ENCODE measurements around the gene CDKN1B. TPM values are rescaled to one million over a fixed set of nuclear protein-coding genes. Genes with fewer than 3 reads are reported as not detected.
"Not testable (repeated sequence)": the region's sequence is repeated elsewhere in the genome, so short reads cannot be mapped to it uniquely, and the experiment has no call there.

The CDKN1B gene
- polyA plus RNA-seq, 1 donor: 52.6 TPM

- peak; percentile 97 for DNase-seq
Measured at GRCh38 chr12:12725086-12725955, 8.2 kb downstream of the CDKN1B start.

- DNase-seq: no peak
Measured at GRCh38 chr12:12725956-12726554, 8.9 kb downstream of the CDKN1B start.

- no peak for DNase-seq
Measured at GRCh38 chr12:12726555-12727093, 9.5 kb downstream of the CDKN1B start.

GRCh38 chr12:12731178-12731577 lies 14.0 kb downstream of the CDKN1B start:
- no peak for DNase-seq

GRCh38 chr12:12731785-12732184 lies 14.6 kb downstream of the CDKN1B start:
- DNase-seq: no peak

GRCh38 chr12:12733118-12733517 lies 15.9 kb downstream of the CDKN1B start:
- no peak for DNase-seq

GRCh38 chr12:12734054-12734453 lies 16.9 kb downstream of the CDKN1B start:
- no peak for DNase-seq

GRCh38 chr12:12734561-12735071 lies 17.4 kb downstream of the CDKN1B start:
- DNase-seq: no peak

GRCh38 chr12:12735301-12735700 lies 18.1 kb downstream of the CDKN1B start:
- no peak for DNase-seq

- no peak for DNase-seq
Measured at GRCh38 chr12:12736759-12737676, 19.9 kb downstream of the CDKN1B start.

GRCh38 chr12:12738152-12738551 lies 21.0 kb downstream of the CDKN1B start:
- not testable (repeated sequence) for DNase-seq

GRCh38 chr12:12741660-12742059 lies 24.5 kb downstream of the CDKN1B start:
- DNase-seq: no peak

- no peak for DNase-seq
Measured at GRCh38 chr12:12744546-12745305, 27.6 kb downstream of the CDKN1B start.

- DNase-seq: no peak
Measured at GRCh38 chr12:12745576-12746211, 28.5 kb downstream of the CDKN1B start.

- DNase-seq: no peak
Measured at GRCh38 chr12:12747278-12747677, 30.1 kb downstream of the CDKN1B start.

GRCh38 chr12:12748044-12748443 lies 30.9 kb downstream of the CDKN1B start:
- no peak for DNase-seq

- DNase-seq: no peak
Measured at GRCh38 chr12:12749433-12749832, 32.3 kb downstream of the CDKN1B start.

GRCh38 chr12:12755923-12756322 lies 38.8 kb downstream of the CDKN1B start:
- DNase-seq: no peak

GRCh38 chr12:12757121-12757520 lies 40.0 kb downstream of the CDKN1B start:
- no peak for DNase-seq

GRCh38 chr12:12759234-12759915 lies 42.2 kb downstream of the CDKN1B start:
- DNase-seq: no peak

- no peak for DNase-seq
Measured at GRCh38 chr12:12764824-12765223, 47.7 kb downstream of the CDKN1B start.

Measured in hindlimb muscle (tissue), 1 donor.